Embryonic facial prominence (tissue), 1 donor: ENCODE results near the gene PTPRN2.
"Not testable (repeated sequence)": the region's sequence is repeated elsewhere in the genome, so short reads cannot be mapped to it uniquely, and the experiment has no call there.

ENCODE experiments used
- DNase-seq: peaks from one replicate; pipeline ENCODE4 v3.0.0-alpha.2; 2016; ENCODE audit errors: extremely low spot score

The PTPRN2 gene

GRCh38 chr7:158587162-158588084, at the start of gene PTPRN2:
Gene PTPRN2 (minus strand): TSS chr7:158587823.
- no peak for DNase-seq

- DNase-seq = no peak
Measured at GRCh38 chr7:158633055-158633956, 45.7 kb upstream of the PTPRN2 start.

- no peak for DNase-seq
Measured at GRCh38 chr7:158631574-158632195, 44.1 kb upstream of the PTPRN2 start.

- DNase-seq = not testable (repeated sequence)
Measured at GRCh38 chr7:158626289-158626688, 38.7 kb upstream of the PTPRN2 start.

GRCh38 chr7:158623241-158623640, 35.6 kb upstream of the PTPRN2 start:
- DNase-seq = no peak

GRCh38 chr7:158620839-158621441, 33.3 kb upstream of the PTPRN2 start:
- no peak for DNase-seq

GRCh38 chr7:158620418-158620817, 32.8 kb upstream of the PTPRN2 start:
- DNase-seq = no peak

- DNase-seq = no peak
Measured at GRCh38 chr7:158618745-158619140, 31.1 kb upstream of the PTPRN2 start.

GRCh38 chr7:158617737-158618128, 30.1 kb upstream of the PTPRN2 start:
- DNase-seq = no peak

GRCh38 chr7:158616050-158616449, 28.4 kb upstream of the PTPRN2 start:
- no peak for DNase-seq

GRCh38 chr7:158614700-158615099, 27.1 kb upstream of the PTPRN2 start:
- DNase-seq = no peak

- no peak for DNase-seq
Measured at GRCh38 chr7:158613481-158613880, 25.9 kb upstream of the PTPRN2 start.

GRCh38 chr7:158612546-158612945, 24.9 kb upstream of the PTPRN2 start:
- no peak for DNase-seq

- DNase-seq = no peak
Measured at GRCh38 chr7:158611541-158611940, 23.9 kb upstream of the PTPRN2 start.

GRCh38 chr7:158609313-158609974, 21.8 kb upstream of the PTPRN2 start:
- no peak for DNase-seq

GRCh38 chr7:158607563-158607962, 19.9 kb upstream of the PTPRN2 start:
- DNase-seq = no peak

GRCh38 chr7:158606671-158607424, 19.2 kb upstream of the PTPRN2 start:
- DNase-seq = no peak

GRCh38 chr7:158606129-158606528, 18.5 kb upstream of the PTPRN2 start:
- no peak for DNase-seq

GRCh38 chr7:158603773-158604755, 16.4 kb upstream of the PTPRN2 start:
- DNase-seq = no peak
